Trophoblast cell (in vitro differentiated cells and primary cell): Measurements from ENCODE around the gene RGS7BP.

Experiments
- DNase-seq, 2 donors: peaks; one replicate each; pipeline ENCODE4 v3.0.0-alpha.2; 2016
- H2AFZ ChIP-seq: 2 replicates; pipeline ENCODE4 v1.6.1; 2013; ENCODE audit warnings: low read length, moderate library complexity, mild to moderate bottlenecking; ENCODE audit not compliant: insufficient read depth, poor library complexity
- H2AK5ac ChIP-seq: 2 replicates; pipeline ENCODE4 v1.6.1; 2013; ENCODE audit warnings: mild to moderate bottlenecking, low read length
- H2BK120ac ChIP-seq: 2 replicates; pipeline ENCODE4 v1.6.1; 2013; ENCODE audit warnings: low read length, mild to moderate bottlenecking, moderate library complexity; ENCODE audit not compliant: insufficient read depth, poor library complexity
- H2BK12ac ChIP-seq: 2 replicates; pipeline ENCODE4 v1.6.1; 2013; ENCODE audit warnings: mild to moderate bottlenecking, low read length, moderate library complexity
- H2BK5ac ChIP-seq: 2 replicates; pipeline ENCODE4 v1.6.1; 2013; ENCODE audit warnings: low read length, low read depth, moderate library complexity, mild to moderate bottlenecking; ENCODE audit not compliant: poor library complexity
- H3K14ac ChIP-seq: 2 replicates; pipeline ENCODE4 v1.6.1; 2013; ENCODE audit warnings: mild to moderate bottlenecking, low read length
- H3K18ac ChIP-seq: 2 replicates; pipeline ENCODE4 v1.6.1; 2013; ENCODE audit warnings: mild to moderate bottlenecking, low read length
- H3K23ac ChIP-seq: 2 replicates; pipeline ENCODE4 v1.6.1; 2013; ENCODE audit warnings: low read length
- H3K27ac ChIP-seq: 2 replicates; pipeline ENCODE4 v1.5.1; 2013; ENCODE audit warnings: low read depth, mild to moderate bottlenecking, inconsistent platforms, low read length, moderate library complexity
- H3K27me3 ChIP-seq: 2 replicates; pipeline ENCODE4 v1.6.1; 2013; ENCODE audit warnings: inconsistent platforms, mild to moderate bottlenecking, low read length, moderate library complexity; ENCODE audit not compliant: insufficient read depth
- H3K36me3 ChIP-seq, 2 experiments: 1 replicate in 1 of 2; 2 replicates in 1 of 2; pipeline ENCODE4 v1.6.1; 2013; ENCODE audit warnings: low read length in 2 of 2, mild to moderate bottlenecking in 2 of 2, moderate library complexity in 1 of 2; ENCODE audit not compliant: insufficient read depth in 2 of 2, control insufficient read depth in 1 of 2
- H3K4ac ChIP-seq: 2 replicates; pipeline ENCODE4 v1.6.1; 2013; ENCODE audit warnings: low read depth, mild to moderate bottlenecking, low read length, moderate library complexity
- H3K4me1 ChIP-seq, 2 experiments: 1 replicate in 1 of 2; 2 replicates in 1 of 2; pipeline ENCODE4 v1.6.1; 2013; ENCODE audit warnings: low read length in 2 of 2, mild to moderate bottlenecking in 2 of 2, moderate library complexity in 1 of 2; ENCODE audit not compliant: insufficient read depth in 2 of 2, control insufficient read depth in 1 of 2
- H3K4me2 ChIP-seq: 2 replicates; pipeline ENCODE4 v1.6.1; 2013; ENCODE audit warnings: inconsistent platforms, mild to moderate bottlenecking, low read length, moderate library complexity
- H3K4me3 ChIP-seq: 2 replicates; pipeline ENCODE4 v1.5.1; 2013; ENCODE audit warnings: mild to moderate bottlenecking, low read depth, low read length, inconsistent platforms
- H3K79me1 ChIP-seq: one replicate; pipeline ENCODE4 v1.6.1; 2013; ENCODE audit warnings: low read length
- H3K79me2 ChIP-seq: 2 replicates; pipeline ENCODE4 v1.6.1; 2013; ENCODE audit warnings: low read length, mild to moderate bottlenecking; ENCODE audit not compliant: control insufficient read depth, insufficient read depth, poor library complexity
- H3K9ac ChIP-seq: 2 replicates; pipeline ENCODE4 v1.6.1; 2013; ENCODE audit warnings: mild to moderate bottlenecking, low read length
- H3K9me3 ChIP-seq: 2 replicates; pipeline ENCODE4 v1.6.1; 2013; ENCODE audit warnings: low read depth, mild to moderate bottlenecking, control low read depth, inconsistent platforms, low read length; ENCODE audit not compliant: insufficient read depth
- H4K12ac ChIP-seq: 2 replicates; pipeline ENCODE4 v1.6.1; 2013; ENCODE audit warnings: low read depth, mild to moderate bottlenecking, low read length, moderate library complexity
- H4K8ac ChIP-seq: 2 replicates; pipeline ENCODE4 v1.6.1; 2013; ENCODE audit warnings: low read depth, mild to moderate bottlenecking, low read length, moderate library complexity
- H4K91ac ChIP-seq: one replicate; pipeline ENCODE4 v1.6.1; 2013; ENCODE audit warnings: low read depth, mild to moderate bottlenecking, low read length, moderate library complexity
- WGBS: extraction: QIAGEN DNeasy Blood & Tissue Kit; methylation state at CpG from one replicate; pipeline ENCODE4 v1.1.7; 2013; ENCODE audit warnings: missing lambda C conversion rate; ENCODE audit not compliant: insufficient read length, insufficient coverage; ENCODE audit errors: extremely low coverage; 5-methylcytosine and 5-hydroxymethylcytosine counted together

The RGS7BP gene

GRCh38 chr5:64619609-64620008 lies 113.8 kb downstream of the RGS7BP start:
- Histone ChIP-seq H3K18ac (no peak overlapping the region), H3K4me1 (no peaks in the 10 kb centered on the region), H3K9me3 (no peaks in the 10 kb centered on the region), H2BK5ac (no peak overlapping the region), H3K14ac (no peak overlapping the region), H2BK12ac (no peak overlapping the region), H4K12ac (no peak overlapping the region), H3K9ac (no peak overlapping the region), H4K91ac (no peak overlapping the region), H3K79me2 (no peaks in the 10 kb centered on the region), H3K27ac (no peak overlapping the region), H2AK5ac (no peak overlapping the region), H3K27me3 (no peaks in the 10 kb centered on the region), H2BK120ac (no peak overlapping the region), H3K4ac (no peak overlapping the region), H3K4me3 (no peak overlapping the region), H2AFZ (no peak overlapping the region), H3K23ac (no peak overlapping the region), H3K36me3 (no peaks in the 10 kb centered on the region), H3K79me1 (no peaks in the 10 kb centered on the region), H4K8ac (no peak overlapping the region), H3K4me2 (no peak overlapping the region)
- no peak for DNase-seq
- no CpG with 5 or more reads among the region's 3 CpGs for WGBS

- H3K27ac ChIP-seq: no peak overlapping the region
Observed at GRCh38 chr5:64622991-64623390, 117.2 kb downstream of the RGS7BP start.

GRCh38 chr5:64625678-64626077 lies 119.9 kb downstream of the RGS7BP start:
- Histone ChIP-seq H4K91ac (no peak overlapping the region), H3K9me3 (no peaks in the 10 kb centered on the region), H3K4ac (no peak overlapping the region), H2BK12ac (no peak overlapping the region), H3K4me2 (no peak overlapping the region), H3K23ac (no peak overlapping the region), H2AK5ac (no peak overlapping the region), H3K27me3 (no peaks in the 10 kb centered on the region), H2AFZ (no peak overlapping the region), H3K14ac (no peak overlapping the region), H3K9ac (no peak overlapping the region), H3K27ac (no peak overlapping the region), H3K79me1 (no peaks in the 10 kb centered on the region), H3K4me3 (no peak overlapping the region), H3K18ac (no peak overlapping the region), H3K36me3 (no peaks in the 10 kb centered on the region), H4K8ac (no peak overlapping the region), H4K12ac (no peak overlapping the region), H3K4me1 (no peaks in the 10 kb centered on the region), H2BK5ac (no peak overlapping the region), H3K79me2 (no peaks in the 10 kb centered on the region), H2BK120ac (no peak overlapping the region)
- no peak for DNase-seq
- WGBS: no CpG with 5 or more reads among the region's 1 CpG

More at GRCh38 chr5:64622991-64623390, 117.2 kb downstream of the RGS7BP start:
- no peaks in the 10 kb centered on the region for H3K4me1 ChIP-seq
- H4K12ac ChIP-seq: no peak overlapping the region
- H3K14ac ChIP-seq: no peak overlapping the region
- DNase-seq: no peak
- no peak overlapping the region for H2BK120ac ChIP-seq
- H3K23ac ChIP-seq: no peak overlapping the region
- WGBS: no CpG with 5 or more reads among the region's 2 CpGs
- no peak overlapping the region for H3K4ac ChIP-seq
- H4K91ac ChIP-seq: no peak overlapping the region
- no peak overlapping the region for H2AK5ac ChIP-seq
- H3K9me3 ChIP-seq: no peaks in the 10 kb centered on the region
- H3K18ac ChIP-seq: no peak overlapping the region
- H3K36me3 ChIP-seq: no peaks in the 10 kb centered on the region
- H2BK12ac ChIP-seq: no peak overlapping the region
- no peak overlapping the region for H4K8ac ChIP-seq
- no peak overlapping the region for H2AFZ ChIP-seq
- no peak overlapping the region for H3K9ac ChIP-seq
- no peak overlapping the region for H2BK5ac ChIP-seq
- no peaks in the 10 kb centered on the region for H3K79me2 ChIP-seq
- H3K79me1 ChIP-seq: no peaks in the 10 kb centered on the region
- no peak overlapping the region for H3K4me3 ChIP-seq
- no peaks in the 10 kb centered on the region for H3K27me3 ChIP-seq
- no peak overlapping the region for H3K4me2 ChIP-seq

GRCh38 chr5:64628901-64629300 lies 123.1 kb downstream of the RGS7BP start:
- H3K4me2 ChIP-seq: no peak overlapping the region
- no peak overlapping the region for H2BK120ac ChIP-seq
- H3K27me3 ChIP-seq: no peaks in the 10 kb centered on the region

More at GRCh38 chr5:64628901-64629300, 123.1 kb downstream of the RGS7BP start:
- Histone ChIP-seq H4K91ac (no peak overlapping the region), H3K4me1 (peaks cover 2 to 3% of the 10 kb centered on the region in 2 experiments), H3K14ac (no peak overlapping the region), H2BK5ac (no peak overlapping the region), H3K4me3 (no peak overlapping the region), H3K27ac (no peak overlapping the region), H3K36me3 (no peaks in the 10 kb centered on the region), H3K23ac (no peak overlapping the region), H3K9ac (no peak overlapping the region), H3K18ac (no peak overlapping the region), H4K12ac (no peak overlapping the region), H2AFZ (no peak overlapping the region), H3K79me2 (no peaks in the 10 kb centered on the region), H3K9me3 (no peaks in the 10 kb centered on the region), H2BK12ac (no peak overlapping the region), H4K8ac (no peak overlapping the region), H3K79me1 (no peaks in the 10 kb centered on the region), H3K4ac (no peak overlapping the region), H2AK5ac (no peak overlapping the region)
- DNase-seq: no peak
- WGBS: no CpG with 5 or more reads among the region's 2 CpGs
